DND-41 (cell line): ENCODE results near the gene FANCE.

ENCODE experiments used
- ATAC-seq: fragments of 200-7000 bp; cut with Tn5 transposase; 3 replicates; pipeline ENCODE4 v1.9.1; 2021; ENCODE audit warnings: low read depth; ENCODE audit not compliant: insufficient read depth
- DNase-seq: peaks from one replicate; pipeline ENCODE4 v3.0.0-alpha.2; 2020
- H2AFZ ChIP-seq: 2 replicates; pipeline ENCODE4 v1.6.0; 2012; ENCODE audit warnings: low read depth, low read length
- H3K27ac ChIP-seq: 2 replicates; pipeline ENCODE4 v1.5.1; 2012; ENCODE audit warnings: low read length, inconsistent platforms
- H3K27me3 ChIP-seq: fragments of 200-600 bp; sonication (generic); 2 replicates; pipeline ENCODE4 v1.6.0; 2012; ENCODE audit warnings: low read length, mild to moderate bottlenecking, inconsistent platforms; ENCODE audit not compliant: insufficient read depth, poor library complexity
- H3K36me3 ChIP-seq: 2 replicates; pipeline ENCODE4 v1.5.1; 2012; ENCODE audit warnings: low read length, inconsistent platforms; ENCODE audit not compliant: insufficient read depth
- H3K4me1 ChIP-seq: 2 replicates; pipeline ENCODE4 v1.5.1; 2012; ENCODE audit warnings: mild to moderate bottlenecking, low read length; ENCODE audit not compliant: insufficient read depth
- H3K4me2 ChIP-seq: 2 replicates; pipeline ENCODE4 v1.6.0; 2012; ENCODE audit warnings: mild to moderate bottlenecking, moderate library complexity, low read length, inconsistent platforms; ENCODE audit not compliant: insufficient read depth
- H3K4me3 ChIP-seq, 2 experiments: fragments of 200-600 bp in 1 of 2; shearing (Covaris generic) in 1 of 2; 2 replicates each; pipeline ENCODE4 v1.5.1; 2012 to 2016; ENCODE audit warnings: inconsistent platforms in 2 of 2, low read length in 2 of 2, mild to moderate bottlenecking in 2 of 2, low read depth in 1 of 2, moderate library complexity in 1 of 2
- H3K79me2 ChIP-seq: 2 replicates; pipeline ENCODE4 v1.6.0; 2012; ENCODE audit warnings: low read length, inconsistent platforms; ENCODE audit not compliant: insufficient read depth
- H3K9ac ChIP-seq: 2 replicates; pipeline ENCODE4 v1.6.0; 2012; ENCODE audit warnings: low read depth, mild to moderate bottlenecking, inconsistent platforms, low read length, moderate library complexity
- H3K9me3 ChIP-seq: 2 replicates; pipeline ENCODE4 v1.5.1; 2012; ENCODE audit warnings: low read length, moderate library complexity, mild to moderate bottlenecking, inconsistent platforms; ENCODE audit not compliant: insufficient read depth, severe bottlenecking
- H4K20me1 ChIP-seq: 2 replicates; pipeline ENCODE4 v1.6.0; 2012; ENCODE audit warnings: low read length; ENCODE audit not compliant: insufficient read depth
- CTCF ChIP-seq: IDR thresholded peaks from 2 replicates; pipeline ENCODE4 v1.5.1; 2012; ENCODE audit warnings: borderline replicate concordance, low read length, moderate library complexity, mild to moderate bottlenecking; ENCODE audit not compliant: poor library complexity, severe bottlenecking; ENCODE audit errors: extremely low read depth
- EZH2 ChIP-seq: IDR thresholded peaks from 3 replicates; pipeline ENCODE4 v1.6.1; 2012; ENCODE audit warnings: borderline replicate concordance, low read depth, mild to moderate bottlenecking, moderate library complexity, low read length, inconsistent platforms; ENCODE audit not compliant: severe bottlenecking

FANCE gene

DNA sequence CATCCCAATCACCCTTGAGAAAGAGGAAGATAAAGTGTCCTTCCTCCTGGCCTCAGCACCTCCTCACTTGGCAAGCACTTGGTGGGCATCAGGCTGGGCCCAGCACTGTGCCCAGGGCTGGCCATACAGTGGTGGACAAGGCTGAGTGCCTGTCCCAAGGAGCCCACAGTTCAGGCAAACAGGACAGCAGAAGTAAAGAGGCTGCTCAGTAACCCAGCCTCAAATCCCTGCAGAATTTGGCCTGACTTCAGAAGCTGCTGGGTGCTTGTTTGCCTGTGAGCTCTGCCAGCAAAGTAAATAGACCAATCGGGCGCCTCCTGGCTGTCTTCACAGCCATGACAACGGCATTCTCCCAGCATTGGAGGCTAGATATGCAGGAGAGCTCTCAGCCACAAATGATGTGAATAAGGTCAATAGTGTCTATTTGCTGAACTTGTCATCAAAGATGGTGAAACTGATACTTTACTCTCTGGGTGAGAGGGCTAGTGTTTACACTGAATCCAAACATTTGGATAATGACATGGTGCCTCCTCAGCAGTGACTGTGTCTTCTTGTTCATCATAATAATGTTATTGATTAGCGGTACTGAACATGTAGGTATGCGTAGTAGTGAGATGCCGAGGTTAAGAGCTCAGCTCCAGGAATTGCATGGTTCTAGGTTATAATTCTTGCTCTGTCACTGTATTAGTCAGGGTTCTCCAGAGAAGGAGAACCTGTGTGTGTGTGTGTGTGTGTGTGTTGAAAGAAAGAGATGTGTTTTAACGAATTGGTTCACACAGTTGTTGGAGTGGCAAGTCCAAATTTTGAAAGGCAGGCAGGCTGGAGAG is 36.9 kb upstream of the FANCE start:
- ATAC-seq (no peak), DNase-seq (no peak)
- peaks cover 9% of the 10 kb centered on the region for H3K4me1 ChIP-seq
- H3K79me2 ChIP-seq = no peaks in the 10 kb centered on the region
- H4K20me1 ChIP-seq = 0 out of 2 replicates have a peak, but pooled peaks cover 2% of the 10 kb centered on the region
- H3K27me3 ChIP-seq = no peaks in the 10 kb centered on the region
- H3K4me2 ChIP-seq = no peak overlapping the region
- H3K9ac ChIP-seq = no peak overlapping the region
- peaks cover 35% of the 10 kb centered on the region for H3K36me3 ChIP-seq
- no peak for TF ChIP-seq CTCF
- TF ChIP-seq EZH2 = no peak
- no peaks in the 10 kb centered on the region for H3K9me3 ChIP-seq
- H3K27ac ChIP-seq = 0 out of 2 replicates have a peak overlapping the region, but pooled peaks have one; percentile 8
- no peak overlapping the region for H3K4me3 ChIP-seq
- H2AFZ ChIP-seq = no peak overlapping the region

DNA sequence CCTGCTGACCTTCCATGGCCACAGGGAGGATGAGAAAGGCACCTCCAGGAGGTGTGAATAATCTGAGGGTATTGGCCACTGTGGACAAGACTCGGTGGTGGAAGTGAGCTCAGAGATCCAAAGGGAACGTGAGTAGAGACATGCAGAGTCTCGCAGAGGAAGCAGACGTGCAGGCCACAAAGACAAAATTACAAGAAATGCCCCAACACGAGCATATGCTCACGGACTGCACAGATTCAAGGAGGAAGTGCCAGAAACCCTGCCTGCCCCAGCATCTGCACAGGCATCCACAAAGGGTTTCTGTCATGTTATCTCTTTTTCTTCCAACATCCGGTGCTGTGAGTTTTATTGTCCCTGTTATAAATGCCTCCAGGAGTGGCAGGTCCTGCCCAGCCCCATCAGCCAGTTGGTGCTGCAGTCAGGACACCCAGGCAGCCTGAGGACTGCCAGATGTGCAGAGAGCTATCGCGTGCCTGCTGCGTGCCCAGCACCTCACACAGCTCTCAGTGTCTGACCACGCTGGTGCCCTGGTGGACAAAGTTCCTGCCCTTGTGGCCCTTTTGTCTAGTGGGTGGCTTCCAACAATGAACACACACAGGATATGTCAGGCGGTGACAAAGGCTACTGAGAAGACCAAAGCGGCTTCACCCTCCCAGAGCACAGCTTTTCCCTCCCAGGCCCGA is 34.0 kb upstream of the FANCE start:
- Histone ChIP-seq H2AFZ (no peak overlapping the region), H3K9ac (no peak overlapping the region), H4K20me1 (0 out of 2 replicates have a peak, but pooled peaks cover 2% of the 10 kb centered on the region), H3K9me3 (no peaks in the 10 kb centered on the region), H3K79me2 (no peaks in the 10 kb centered on the region), H3K36me3 (peaks cover 25% of the 10 kb centered on the region), H3K4me1 (peaks cover 9% of the 10 kb centered on the region), H3K4me3 (no peak overlapping the region), H3K27me3 (no peaks in the 10 kb centered on the region), H3K27ac (no peak overlapping the region), H3K4me2 (no peak overlapping the region)
- TF ChIP-seq CTCF (no peak), EZH2 (no peak)
- no peak for DNase-seq
- no peak for ATAC-seq

DNA sequence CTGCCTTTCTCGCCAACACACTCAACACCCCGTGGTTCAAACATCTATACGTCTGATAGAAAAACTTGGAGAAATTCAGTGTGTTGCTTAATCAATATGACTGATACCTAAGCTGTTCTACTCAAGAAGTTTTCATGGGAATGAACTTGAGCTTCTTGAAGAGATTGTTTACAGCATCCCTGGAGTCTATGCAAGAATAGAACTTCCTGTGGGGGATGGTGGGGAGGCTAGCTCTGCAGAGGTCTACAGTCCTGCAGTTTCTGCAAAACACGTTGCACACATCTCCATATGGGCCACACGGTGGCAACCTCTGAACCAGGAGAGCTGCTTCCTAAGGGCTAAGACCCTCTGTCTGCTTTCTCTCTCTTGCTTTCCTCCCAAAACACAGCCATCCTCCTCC is 32.7 kb upstream of the FANCE start:
- H3K4me3 ChIP-seq = no peak overlapping the region

More for the DNA sequence above, 32.7 kb upstream of the FANCE start:
- Histone ChIP-seq H3K9me3 (no peaks in the 10 kb centered on the region), H3K9ac (no peak overlapping the region), H3K4me1 (peaks cover 9% of the 10 kb centered on the region), H2AFZ (no peak overlapping the region), H4K20me1 (0 out of 2 replicates have a peak, but pooled peaks cover 2% of the 10 kb centered on the region), H3K27me3 (no peaks in the 10 kb centered on the region), H3K79me2 (no peaks in the 10 kb centered on the region), H3K4me2 (no peak overlapping the region), H3K36me3 (peaks cover 29% of the 10 kb centered on the region), H3K27ac (peak overlapping the region; percentile 30)
- DNase-seq = peak; percentile 48
- TF ChIP-seq EZH2 = no peak
- TF ChIP-seq CTCF = peak; percentile 19
- peak; percentile 84 for ATAC-seq
